ENCODE results near the gene GPR137B. TPM values are rescaled to one million over a fixed set of nuclear protein-coding genes. Genes with fewer than 3 reads are reported as not detected.

The GPR137B gene
- total and polyA plus RNA-seq, 2 of the 13 experiments (the other 11 are each of a cell fraction or from before 2014, with no cell fraction given), result 0.31 to 0.41 TPM

DNA sequence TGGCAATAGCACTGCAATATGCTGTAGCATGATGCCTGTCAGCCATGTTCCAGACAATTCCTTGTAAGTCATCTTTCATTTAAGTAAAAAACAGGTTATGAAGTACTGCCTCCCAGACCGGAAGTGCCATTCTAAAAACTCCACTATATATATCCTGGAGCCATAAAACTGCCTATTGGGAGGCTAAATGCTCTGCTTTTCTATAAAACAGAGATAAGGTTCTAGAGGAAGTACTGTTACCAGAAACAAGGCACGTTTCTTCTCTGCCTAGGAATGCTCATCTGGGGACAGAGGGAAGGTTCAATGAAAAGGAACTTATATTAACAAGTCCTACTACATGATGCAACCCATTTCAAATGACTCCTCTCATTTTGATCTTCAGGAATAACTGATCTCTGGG is 66.8 kb downstream of the GPR137B start:
- no peak overlapping the region for H3K9ac ChIP-seq (ENCODE audit: insufficient read depth, low read depth, low read length)
- no peaks in the 10 kb centered on the region for H3K9me3 ChIP-seq (ENCODE audit: low read length)
- H3K27ac ChIP-seq (ENCODE audit: extremely low read length, insufficient read depth, low read length), result no peak overlapping the region
- no peak overlapping the region for H2AFZ ChIP-seq (ENCODE audit: low read length)
- H3K27me3 ChIP-seq (ENCODE audit: control insufficient read depth in 1 of 2, insufficient read depth in 2 of 2, low read length in 2 of 2), result no peaks in the 10 kb centered on the region
- CTCF ChIA-PET (ENCODE audit: low intra/inter-chr PET ratio, low total read pairs), result no interaction called here
- in situ Hi-C loops (cut with HindIII; ENCODE audit: extremely low pct_ligation_motif_present, low pct_unique_long_range_greater_than_20kb) (no loop called here), intact Hi-C loops (cut with micrococcal nuclease; ENCODE audit: unreplicated experiment) (no loop called here)
- no peak for TF ChIP-seq ZNF569 (CRISPR knock-in tag; IDR thresholded peaks at IDR 0.05; ENCODE audit: borderline replicate concordance)
- no peak for TF ChIP-seq ZNF549 (CRISPR knock-in tag; IDR thresholded peaks at IDR 0.05)
- no peak for TF ChIP-seq ZNF646 (CRISPR knock-in tag; IDR thresholded peaks at IDR 0.05)
- TF ChIP-seq ZNF543 (CRISPR knock-in tag; IDR thresholded peaks at IDR 0.05), result no peak
- no peak for TF ChIP-seq ZNF83 (CRISPR knock-in tag; IDR thresholded peaks at IDR 0.05; ENCODE audit: borderline replicate concordance)
- TF ChIP-seq ZNF263 (CRISPR knock-in tag; IDR thresholded peaks at IDR 0.05), result no peak
- no peak for TF ChIP-seq TEAD2 (CRISPR knock-in tag; IDR thresholded peaks at IDR 0.05)
- TF ChIP-seq TBL1XR1 (IDR thresholded peaks at IDR 0.05; ENCODE audit: borderline replicate concordance, low read length, partially characterized antibody), result no peak
- no peak for TF ChIP-seq YEATS2 (CRISPR knock-in tag; IDR thresholded peaks at IDR 0.05; ENCODE audit: borderline replicate concordance)
- TF ChIP-seq, protein P1, sequence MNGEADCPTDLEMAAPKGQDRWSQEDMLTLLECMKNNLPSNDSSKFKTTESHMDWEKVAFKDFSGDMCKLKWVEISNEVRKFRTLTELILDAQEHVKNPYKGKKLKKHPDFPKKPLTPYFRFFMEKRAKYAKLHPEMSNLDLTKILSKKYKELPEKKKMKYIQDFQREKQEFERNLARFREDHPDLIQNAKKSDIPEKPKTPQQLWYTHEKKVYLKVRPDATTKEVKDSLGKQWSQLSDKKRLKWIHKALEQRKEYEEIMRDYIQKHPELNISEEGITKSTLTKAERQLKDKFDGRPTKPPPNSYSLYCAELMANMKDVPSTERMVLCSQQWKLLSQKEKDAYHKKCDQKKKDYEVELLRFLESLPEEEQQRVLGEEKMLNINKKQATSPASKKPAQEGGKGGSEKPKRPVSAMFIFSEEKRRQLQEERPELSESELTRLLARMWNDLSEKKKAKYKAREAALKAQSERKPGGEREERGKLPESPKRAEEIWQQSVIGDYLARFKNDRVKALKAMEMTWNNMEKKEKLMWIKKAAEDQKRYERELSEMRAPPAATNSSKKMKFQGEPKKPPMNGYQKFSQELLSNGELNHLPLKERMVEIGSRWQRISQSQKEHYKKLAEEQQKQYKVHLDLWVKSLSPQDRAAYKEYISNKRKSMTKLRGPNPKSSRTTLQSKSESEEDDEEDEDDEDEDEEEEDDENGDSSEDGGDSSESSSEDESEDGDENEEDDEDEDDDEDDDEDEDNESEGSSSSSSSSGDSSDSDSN (CRISPR knock-in tag; IDR thresholded peaks at IDR 0.05), result no peak
- no peak for TF ChIP-seq GABPA (IDR thresholded peaks at IDR 0.05; ENCODE audit: low read depth, low read length)
- TF ChIP-seq GABPA (CRISPR knock-in tag; IDR thresholded peaks at IDR 0.05; ENCODE audit: low read depth), result no peak
- TF ChIP-seq RFX1 (IDR thresholded peaks at IDR 0.05), result no peak
- ATAC-seq, result no peak
- H3K4me2 ChIP-seq (ENCODE audit: low read depth, low read length), result no peak overlapping the region
- no peak for DNase-seq (ENCODE audit: low spot score)
- 0 out of 2 replicates have a peak, but pooled peaks cover 5% of the 10 kb centered on the region for H3K4me1 ChIP-seq (ENCODE audit: insufficient read depth, low read length)
- WGBS (ENCODE audit: low lambda C conversion rate), result 42% methylated on average over 2 of the region's 2 CpGs
- no peaks in the 10 kb centered on the region for H3K79me2 ChIP-seq (ENCODE audit: insufficient read depth, low read length)
- BruUV-seq (replicated peaks), result no TSS peak
- H4K20me1 ChIP-seq (ENCODE audit: insufficient read depth, low read length), result no peaks in the 10 kb centered on the region
- H3K4me3 ChIP-seq (replicated peaks in 1 of 3; ENCODE audit: insufficient read depth in 1 of 3, low read depth in 2 of 3, low read length in 3 of 3), result no peak overlapping the region
- POLR2A ChIA-PET, result no interaction called here
- H3K36me3 ChIP-seq (replicated peaks in 1 of 2; ENCODE audit: control insufficient read depth in 1 of 2, insufficient read depth in 2 of 2, low read length in 2 of 2), result no peaks in the 10 kb centered on the region
- no peak for FAIRE-seq

Measured in HepG2 (cell line).